GM23248 (cell line): ENCODE measurements around the gene GAMT.

ENCODE experiments used
- EZH2 ChIP-seq: fragments of 200-600 bp; sonication (generic); IDR thresholded peaks from 2 replicates; pipeline ENCODE4 v1.6.1; 2018; ENCODE audit warnings: antibody characterized with exemption, mild to moderate bottlenecking; ENCODE audit not compliant: insufficient read depth, poor library complexity, severe bottlenecking
- EZH2phosphoT487 ChIP-seq: fragments of 200-600 bp; sonication (generic); IDR thresholded peaks from 2 replicates; pipeline ENCODE4 v1.6.1; 2018; ENCODE audit warnings: antibody characterized with exemption, moderate library complexity, mild to moderate bottlenecking, low read depth; ENCODE audit not compliant: insufficient read depth

DNA sequence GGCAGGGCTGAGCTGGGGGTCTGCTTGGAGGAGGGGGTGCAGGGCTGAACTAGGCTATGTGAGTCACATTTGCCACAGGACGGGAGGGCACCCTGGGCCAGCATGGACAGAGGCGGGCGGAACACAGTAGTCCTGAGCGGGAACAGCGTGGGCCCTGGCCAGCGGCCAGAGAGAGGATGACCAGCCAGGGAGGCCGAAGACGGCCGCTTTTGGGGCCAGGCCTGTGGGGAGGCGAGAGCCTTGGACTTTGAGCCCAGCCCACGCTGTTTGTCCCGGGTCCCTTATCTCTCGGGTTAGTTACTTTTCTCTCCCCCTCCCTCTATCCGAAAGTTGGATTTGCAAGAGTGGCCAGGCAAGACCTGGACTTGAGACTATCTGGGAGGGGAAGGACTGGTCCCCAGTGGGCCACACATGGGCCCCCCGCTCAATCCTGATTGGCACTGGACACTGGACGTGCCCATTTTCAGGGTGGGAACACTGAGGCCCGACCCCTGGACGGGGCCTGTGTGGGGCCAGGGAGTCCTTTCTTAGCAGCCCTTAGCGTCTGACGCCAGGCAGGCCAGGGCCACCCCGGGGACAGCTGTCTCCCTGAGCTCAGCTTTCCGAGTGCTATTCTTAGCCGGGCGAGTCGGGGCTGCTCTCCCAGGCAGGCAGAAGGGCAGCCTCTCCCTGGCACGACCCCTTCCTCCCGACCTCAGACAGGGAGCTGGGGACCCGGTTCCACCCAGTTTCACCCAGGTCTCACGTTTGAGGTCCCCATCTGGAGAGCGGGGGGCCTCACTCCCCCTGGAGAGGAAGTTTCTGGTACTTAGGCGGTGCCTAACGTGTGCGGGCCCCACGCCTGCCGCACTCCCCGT is 833 bp downstream of the GAMT start:
- TF ChIP-seq EZH2 (no peak), EZH2phosphoT487 (no peak)
